Fibroblast of peridontal ligament (primary cell): Measurements from ENCODE around the gene HOXD3.

ENCODE experiments used
- DNase-seq: peaks from one replicate; pipeline ENCODE4 v3.0.0-alpha.2; 2010; ENCODE audit errors: extremely low read depth

HOXD3 gene

DNA sequence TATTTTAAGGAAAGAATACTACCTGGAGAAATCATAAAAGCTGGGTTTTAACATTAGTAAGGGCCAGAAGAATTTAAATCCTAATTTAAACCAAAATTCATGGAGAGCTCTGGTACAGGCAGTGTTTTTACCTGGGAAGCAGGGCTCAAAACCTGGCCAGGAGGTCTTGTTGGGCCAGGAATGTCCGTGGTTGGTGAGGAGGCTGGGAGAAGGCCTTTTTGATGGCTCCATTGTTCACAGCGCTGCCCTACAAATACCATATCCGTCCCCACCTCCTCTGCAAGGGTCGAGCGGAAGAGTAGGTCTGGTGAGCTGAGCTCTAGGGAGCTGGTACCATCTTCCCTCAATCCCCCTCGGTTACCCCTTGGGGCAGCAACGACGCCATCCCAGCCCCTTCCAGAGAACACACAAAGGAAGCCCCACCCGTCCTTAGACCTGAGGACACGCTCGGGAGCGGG, 20.5 kb downstream of the HOXD3 start:
- DNase-seq: no peak

DNA sequence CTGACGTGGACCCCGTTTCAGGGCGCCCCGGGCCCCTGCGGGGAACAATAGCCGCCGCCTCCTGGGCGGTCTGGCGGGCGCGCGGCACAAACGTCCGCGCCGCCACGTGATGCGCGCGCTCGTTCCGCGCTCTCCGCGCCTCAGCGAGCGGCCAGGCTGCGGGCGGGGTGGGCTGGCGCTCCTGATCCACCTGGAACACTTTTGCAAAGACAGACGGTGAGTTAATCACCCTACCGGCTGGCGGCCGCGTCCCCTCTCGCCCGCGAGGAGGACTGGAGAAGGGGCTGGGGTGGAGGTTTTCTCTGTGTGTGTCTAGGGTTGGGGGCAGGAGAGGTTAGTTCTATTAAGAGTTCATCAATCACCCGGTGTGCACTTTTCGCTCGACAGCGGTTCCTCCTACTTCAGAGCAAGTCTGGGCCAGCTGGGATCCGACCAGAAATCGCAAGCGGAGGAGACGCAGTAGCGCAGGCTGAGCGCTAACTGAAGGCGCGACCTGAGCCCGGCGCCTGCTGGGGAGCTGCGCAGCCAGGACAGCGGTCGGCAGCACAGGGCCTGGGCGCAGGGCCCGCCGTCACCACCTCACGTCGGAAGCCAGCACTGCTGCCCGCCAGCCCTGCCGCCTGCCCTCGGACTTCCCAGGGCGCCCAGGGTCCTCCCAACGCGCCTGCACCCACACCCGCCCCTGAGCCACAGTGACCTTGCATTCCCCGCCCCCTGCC, 21.1 kb downstream of the HOXD3 start:
- no peak for DNase-seq

DNA sequence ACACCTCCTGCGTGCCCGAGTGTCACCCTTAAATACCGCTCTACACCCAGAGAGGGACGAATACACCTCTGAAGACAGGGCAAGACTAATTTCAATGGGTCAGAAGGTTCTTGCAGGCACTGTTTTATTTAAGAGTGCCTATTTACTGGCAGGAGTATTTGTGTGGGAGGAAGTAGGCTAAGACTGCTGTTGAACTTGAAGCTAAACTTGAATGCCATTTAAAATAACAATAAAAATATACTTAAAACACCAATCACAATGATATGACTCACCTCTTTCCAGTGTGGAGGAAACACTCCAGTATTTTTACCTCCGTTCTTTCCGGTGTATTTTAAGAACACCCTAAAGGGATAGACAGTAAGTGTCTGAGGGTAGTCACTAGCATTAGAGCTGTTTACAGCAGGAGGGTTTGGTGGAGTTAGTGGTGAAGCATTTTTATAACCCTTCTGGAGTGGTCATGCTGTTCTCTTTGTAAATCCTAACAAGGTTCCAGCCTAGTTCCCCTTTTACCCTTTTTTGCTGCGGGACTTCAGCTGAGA, 21.7 kb downstream of the HOXD3 start:
- no peak for DNase-seq

DNA sequence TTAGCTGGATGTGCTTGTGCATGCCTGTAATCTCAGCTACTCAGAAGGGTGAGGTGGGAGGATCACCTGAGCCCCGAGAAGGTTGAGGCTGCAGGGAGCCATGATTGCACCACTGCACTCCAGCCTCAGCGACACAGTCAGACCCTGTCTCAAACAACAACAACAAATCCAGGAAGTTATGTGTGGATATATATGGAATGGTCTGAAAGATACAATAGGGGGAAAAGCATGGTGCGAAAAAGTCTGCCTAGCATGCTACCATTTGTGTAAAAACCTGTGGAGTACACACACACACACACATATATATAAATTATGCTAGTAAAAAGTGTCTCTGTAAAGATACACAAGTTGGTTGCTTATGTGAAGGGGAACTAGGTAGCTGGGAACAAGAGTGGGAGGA, 24.4 kb downstream of the HOXD3 start:
- DNase-seq: no peak

DNA sequence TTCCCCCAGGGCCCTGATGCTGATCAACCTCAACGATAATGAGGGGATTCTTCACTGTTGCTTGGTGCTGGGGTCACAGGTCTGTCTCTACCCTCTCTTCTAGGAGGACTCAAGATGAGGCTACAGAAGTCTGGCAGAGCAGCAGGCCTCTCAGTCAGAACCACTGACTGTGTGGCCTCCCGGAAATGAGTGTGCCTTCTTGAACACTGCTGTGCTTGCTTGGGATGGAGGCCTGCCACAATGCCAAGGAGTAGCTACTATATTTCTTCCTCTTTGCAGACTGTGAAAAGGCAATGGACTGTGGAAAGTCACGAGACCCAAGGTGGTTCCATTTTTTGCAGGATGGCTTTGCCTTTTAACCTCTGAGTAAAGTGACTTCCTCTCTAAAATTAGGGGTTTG, 25.6 kb downstream of the HOXD3 start:
- no peak for DNase-seq

DNA sequence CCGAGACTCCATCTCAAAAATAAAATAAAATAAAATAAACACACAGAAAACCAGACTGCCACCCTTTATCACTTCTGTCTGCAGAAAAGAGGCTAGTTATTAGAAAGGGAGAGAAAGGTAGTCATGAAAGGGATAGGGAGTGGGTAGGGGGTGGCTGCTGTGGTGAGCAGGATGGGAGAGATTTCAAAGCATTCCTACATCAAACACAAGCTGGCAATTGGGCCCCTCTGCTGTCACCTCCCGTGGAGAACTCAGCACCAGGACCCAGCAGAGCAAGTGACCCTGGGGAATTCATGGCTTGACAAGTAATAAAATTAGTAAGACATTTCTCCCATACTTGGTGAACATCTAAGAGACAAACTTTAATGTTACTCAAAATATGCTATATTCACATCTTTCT, 27.6 kb downstream of the HOXD3 start:
- DNase-seq: no peak

DNA sequence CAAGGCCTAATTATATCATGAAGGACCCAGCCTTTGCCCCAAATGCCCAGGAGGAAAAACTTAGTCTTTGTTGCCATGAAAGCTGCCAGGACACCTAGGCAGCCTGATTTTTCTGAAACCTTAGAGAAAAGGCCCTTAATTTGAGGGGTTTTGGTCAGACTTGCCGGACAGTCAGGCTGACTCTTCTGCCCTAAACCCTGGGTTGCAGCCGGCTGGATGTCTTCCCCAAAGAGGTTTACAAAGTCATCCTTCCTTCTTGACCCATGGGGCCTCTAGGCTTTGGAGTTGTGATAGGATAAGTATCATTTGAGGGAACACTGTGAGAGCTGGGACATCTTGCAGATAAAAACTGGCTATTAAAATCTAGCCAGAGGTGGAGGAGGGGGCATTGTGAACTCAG, 28.9 kb downstream of the HOXD3 start:
- DNase-seq: no peak

DNA sequence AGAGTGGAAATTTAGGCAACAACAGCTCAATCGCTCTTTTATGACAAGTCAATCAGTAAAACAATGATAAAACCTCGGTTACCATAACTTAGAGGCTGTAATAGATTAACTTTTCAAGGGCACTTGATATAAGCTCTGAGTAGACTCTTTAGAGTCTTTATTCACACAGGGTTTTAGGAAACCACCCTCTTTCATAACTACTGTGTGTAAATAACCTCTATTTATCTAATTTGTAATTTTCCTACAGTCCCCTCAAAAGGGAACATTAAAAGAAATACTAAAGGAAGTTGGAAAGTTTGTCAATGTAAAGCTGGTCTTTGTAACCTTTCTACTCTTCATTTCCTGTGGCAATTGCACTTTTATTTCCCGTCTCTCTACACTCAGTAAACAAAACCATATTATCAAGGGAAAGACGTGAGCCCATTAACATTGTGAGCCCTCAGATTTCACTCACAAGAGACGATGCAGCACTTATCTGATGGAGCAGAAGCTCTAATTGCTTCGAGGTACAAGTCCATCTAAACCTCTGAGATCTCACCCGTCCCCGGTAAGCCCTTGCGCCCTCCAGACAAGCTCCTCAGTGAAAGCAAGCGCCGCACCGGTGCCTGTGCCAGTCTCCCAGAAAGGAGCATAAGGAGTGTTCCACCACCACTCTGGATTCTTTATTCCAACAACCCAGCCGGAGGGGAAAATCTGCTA, 30.2 kb downstream of the HOXD3 start:
- peak; percentile 1 for DNase-seq

DNA sequence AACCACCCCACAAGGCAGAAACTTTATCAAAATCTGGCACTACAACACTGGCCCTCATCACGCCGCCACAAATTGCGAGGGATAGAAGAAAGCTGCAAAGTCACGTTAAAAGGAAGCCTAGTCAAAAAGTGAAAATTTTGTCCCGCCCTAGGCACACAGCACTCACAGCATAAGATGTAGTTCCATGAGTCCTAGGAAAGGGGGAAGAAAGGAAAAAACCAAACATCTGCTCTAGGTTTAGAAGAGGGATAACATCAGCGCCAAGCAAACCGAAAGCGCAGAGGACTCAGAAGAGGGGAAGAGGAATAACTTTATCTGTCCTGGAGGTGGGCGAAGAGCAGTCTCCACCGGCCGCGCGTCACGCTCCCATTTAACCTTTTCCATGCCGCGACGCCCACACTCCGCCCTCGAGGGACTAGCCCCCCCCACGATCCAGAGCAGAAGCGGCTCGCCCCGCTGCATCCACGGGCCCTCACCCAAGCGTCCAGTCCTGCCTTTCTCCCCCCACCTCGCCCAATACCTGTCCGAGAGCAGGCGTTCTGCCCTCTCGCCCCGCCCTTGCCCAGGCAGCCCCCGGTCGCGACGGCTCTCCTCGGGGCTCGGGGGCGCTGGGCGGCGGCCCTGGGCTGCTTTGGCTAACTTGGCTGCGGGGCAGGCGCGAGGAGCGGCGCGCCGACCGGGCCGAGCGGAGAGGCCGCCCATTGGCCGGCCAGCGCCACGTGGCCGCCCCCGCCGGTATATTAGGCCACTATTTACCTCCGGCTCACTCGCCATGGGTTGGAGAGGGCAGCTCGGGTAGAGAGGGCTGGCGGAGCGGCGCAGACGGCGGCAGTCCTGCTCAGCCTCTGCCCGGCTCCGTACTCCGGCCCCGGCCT, 31.0 kb downstream of the HOXD3 start, which contains the start of gene HOXD1:
TSS of gene HOXD1 (plus strand) at position 770 of the 875 bp plus-strand sequence. CDS start 134 bp downstream, outside the sequence.
- DNase-seq: peak; percentile 2

DNA sequence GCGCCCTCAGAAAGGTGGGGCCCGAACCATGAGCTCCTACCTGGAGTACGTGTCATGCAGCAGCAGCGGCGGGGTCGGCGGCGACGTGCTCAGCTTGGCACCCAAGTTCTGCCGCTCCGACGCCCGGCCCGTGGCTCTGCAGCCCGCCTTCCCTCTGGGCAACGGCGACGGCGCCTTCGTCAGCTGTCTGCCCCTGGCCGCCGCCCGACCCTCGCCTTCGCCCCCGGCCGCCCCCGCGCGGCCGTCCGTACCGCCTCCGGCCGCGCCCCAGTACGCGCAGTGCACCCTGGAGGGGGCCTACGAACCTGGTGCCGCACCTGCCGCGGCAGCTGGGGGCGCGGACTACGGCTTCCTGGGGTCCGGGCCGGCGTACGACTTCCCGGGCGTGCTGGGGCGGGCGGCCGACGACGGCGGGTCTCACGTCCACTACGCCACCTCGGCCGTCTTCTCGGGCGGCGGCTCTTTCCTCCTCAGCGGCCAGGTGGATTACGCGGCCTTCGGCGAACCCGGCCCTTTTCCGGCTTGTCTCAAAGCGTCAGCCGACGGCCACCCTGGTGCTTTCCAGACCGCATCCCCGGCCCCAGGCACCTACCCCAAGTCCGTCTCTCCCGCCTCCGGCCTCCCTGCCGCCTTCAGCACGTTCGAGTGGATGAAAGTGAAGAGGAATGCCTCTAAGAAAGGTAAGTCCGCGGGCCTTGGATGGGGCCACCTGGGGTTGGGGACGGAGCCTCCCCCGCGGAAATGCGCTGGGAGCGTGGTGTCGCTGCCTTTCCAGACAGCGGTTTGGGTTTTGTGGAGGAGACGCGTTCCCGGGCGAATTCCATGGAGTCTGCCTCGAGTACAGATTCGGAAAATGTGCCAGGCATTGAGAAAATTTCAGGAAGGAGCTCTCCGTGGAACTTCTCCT, 31.9 kb downstream of the HOXD3 start:
- no peak for DNase-seq

DNA sequence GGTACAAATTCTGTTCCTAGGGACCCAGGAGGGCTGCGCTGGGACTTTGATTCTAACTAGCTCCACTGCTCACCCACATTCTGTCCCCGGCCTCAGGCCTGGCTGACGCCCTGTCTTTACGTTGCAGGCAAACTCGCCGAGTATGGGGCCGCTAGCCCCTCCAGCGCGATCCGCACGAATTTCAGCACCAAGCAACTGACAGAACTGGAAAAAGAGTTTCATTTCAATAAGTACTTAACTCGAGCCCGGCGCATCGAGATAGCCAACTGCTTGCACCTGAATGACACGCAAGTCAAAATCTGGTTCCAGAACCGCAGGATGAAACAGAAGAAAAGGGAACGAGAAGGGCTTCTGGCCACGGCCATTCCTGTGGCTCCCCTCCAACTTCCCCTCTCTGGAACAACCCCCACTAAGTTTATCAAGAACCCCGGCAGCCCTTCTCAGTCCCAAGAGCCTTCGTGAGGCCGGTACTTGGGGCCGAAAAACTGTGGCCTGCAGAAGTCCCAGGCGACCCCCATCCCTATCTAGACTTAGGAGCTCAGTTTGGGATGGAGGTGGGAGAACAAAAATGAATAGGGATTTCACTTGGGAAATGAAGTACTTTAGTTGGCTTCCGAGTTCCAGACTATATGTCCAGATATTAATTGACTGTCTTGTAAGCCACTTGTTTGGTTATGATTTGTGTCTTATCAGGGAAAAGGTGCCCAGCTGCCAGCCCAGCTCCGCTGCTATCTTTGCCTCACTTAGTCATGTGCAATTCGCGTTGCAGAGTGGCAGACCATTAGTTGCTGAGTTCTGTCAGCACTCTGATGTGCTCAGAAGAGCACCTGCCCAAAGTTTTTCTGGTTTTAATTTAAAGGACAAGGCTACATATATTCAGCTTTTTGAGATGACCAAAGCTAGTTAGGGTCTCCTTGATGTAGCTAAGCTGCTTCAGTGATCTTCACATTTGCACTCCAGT, 32.9 kb downstream of the HOXD3 start:
- DNase-seq: no peak

DNA sequence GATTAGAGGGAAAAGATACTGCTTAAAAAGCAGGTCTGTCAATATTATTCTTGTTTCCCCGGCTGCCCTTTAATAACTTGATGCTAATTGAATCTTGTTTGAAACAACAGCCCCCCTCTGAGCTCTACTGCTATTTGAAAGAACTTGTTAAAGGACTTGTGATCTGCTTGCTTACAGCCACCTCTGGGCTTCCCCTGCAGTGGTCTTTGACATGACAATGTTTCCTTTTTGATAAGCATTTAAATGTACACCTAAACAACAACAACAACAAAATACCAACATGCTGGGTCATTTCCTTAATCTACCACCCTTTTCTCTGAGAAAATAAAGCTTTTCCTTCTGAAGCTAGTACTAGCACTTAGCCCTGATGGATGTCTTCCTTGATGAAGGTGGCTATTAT, 35.2 kb downstream of the HOXD3 start:
- DNase-seq: no peak

DNA sequence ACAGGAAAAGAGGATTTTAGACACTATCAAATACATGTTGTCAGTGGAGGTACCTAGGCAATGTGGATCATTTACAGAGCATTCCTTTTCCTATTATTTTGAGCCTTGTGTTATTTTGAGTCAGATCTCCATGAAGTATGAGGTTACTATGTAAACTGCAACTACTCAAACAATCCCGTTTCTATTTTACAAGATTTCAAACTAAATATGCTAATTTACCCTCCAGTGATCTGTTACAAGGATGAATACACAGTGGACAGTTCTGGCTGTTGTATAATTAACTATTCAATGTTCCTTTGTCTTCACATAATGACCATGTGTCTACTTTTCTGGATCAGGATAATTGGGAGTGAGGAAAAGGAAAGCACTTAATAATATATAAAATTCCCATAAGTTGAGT, 35.9 kb downstream of the HOXD3 start:
- DNase-seq: no peak

DNA sequence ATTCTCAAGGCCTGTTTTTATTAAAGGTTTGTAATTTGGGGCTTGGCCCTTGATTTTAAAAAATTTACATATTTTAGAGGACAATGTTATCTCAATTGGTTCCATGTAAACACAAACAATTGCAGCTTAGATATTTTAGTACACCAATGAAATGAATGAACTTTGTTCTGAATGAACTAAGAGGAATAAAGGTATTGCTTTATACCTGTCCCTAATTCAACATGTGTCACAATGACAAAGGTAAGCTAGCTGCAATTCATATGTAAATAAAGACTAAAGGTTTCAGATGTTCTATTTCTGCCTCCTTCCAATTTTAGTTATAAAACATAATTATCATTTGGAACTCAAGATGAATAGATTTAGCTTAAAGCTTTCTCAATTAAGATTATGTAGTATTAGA, 42.8 kb downstream of the HOXD3 start:
- no peak for DNase-seq

DNA sequence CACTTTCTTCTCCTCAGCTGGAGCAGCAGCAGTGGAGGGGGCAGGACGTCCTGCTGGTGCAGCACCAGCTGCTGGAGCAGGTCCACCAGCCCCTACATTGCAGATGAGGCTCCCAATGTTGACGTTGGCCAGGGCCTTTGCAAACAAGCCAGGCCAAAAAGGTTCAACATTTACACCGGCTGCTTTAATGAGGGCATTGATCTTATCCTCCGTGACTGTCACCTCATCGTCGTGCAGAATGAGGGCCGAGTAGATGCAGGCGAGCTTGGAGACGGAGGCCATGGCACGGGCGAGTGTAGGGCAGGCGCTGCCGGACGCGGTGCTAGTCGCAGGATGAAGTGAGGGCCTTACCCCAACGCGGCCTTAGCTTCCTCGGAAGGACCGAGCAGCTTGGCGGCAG, 43.9 kb downstream of the HOXD3 start:
- no peak for DNase-seq

DNA sequence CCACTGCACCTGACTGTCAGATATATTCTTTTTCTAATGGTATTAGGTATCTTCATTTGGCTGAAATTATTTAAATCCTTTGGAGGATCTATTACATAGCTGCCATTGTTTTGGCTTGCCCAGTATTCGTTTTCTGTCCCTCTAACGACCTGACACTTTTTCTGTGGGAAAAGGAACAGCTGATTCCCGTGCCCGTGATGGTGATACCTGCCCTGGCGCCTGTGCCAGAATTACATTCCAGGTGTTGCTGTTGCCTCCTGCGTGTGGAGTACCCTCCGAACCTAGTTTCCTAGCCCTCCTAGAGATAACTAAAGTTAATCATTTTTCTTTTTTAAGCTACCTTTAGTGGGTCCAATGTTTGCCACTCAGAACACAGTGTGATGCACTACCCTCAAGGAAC, 45.4 kb downstream of the HOXD3 start:
- no peak for DNase-seq

DNA sequence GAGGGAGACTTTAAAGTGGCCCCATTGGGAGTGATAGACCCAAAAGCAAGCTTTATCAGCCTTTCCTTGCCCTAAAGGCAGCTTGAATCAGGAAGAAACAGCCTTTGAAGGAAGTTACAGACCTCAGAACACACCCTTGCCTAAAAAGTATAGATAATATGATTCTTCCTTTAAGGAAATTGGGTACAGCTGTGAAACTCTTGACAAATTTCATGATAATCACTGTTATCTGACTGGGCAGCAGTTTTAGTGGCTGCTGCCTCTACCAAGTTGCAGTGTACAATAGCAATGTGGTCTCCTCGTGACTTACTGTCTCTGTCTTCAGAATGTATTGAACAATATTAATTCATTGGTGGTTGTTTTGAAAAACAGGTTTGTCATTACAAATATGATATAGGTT, 48.0 kb downstream of the HOXD3 start:
- no peak for DNase-seq

DNA sequence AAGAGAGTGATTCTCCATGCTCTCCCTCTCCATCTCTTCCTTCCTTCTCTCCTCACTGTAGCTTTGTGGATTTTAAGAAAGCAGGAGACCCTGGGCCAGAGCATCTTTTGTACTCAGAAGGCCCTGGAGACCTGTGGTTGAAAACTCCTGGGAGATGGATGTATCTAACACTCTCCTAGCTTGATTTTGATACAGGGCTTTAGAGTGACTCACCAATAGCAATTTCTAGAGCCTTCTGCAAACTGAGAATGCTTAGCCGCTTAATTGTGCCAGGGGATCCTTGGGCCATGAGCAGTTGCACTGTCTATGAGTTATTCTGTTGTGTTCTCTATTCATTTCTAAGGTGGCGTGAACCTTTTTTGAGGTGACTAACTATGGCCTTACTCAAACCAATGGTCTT, 49.0 kb downstream of the HOXD3 start:
- no peak for DNase-seq

DNA sequence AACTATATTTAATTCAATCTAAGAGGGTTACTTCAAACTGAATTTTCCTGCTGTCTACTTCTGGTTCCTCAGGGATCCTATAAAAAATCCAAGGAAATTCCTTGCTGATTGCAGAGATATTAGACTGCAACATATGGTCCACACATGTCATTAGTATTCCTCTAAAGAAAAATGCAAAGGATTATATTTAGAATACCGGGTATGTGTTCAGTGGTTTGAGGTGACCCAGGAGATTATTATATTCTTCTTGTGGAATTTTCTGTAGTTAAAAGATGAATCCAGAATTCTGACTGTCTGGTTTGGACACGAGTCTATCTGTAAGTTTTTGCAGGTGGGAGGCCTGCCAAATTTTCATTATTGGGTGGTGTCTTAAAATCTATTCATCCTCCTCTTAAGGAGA, 49.6 kb downstream of the HOXD3 start:
- DNase-seq: no peak

DNA sequence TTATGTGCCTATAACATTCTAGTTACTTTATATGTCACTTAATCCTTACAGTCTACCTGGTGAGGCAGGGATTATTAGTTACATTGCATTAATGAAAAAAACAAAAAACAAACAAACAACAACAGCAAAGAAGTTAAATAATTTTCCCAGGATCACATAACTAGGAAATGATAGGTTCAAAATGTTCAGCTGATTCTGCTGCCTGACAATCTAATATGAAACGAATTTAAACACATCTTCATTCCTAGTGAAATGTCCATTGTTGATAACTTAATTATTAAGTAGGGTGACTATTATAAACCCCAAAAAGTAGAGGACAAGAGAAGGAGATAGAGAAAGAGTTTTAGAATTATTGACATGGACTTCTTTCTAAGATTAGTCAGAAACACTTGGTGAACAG, 54.0 kb downstream of the HOXD3 start:
- DNase-seq: no peak
